K562 (cell line): ENCODE measurements around the gene NAXD. TPM values are rescaled to one million over a fixed set of nuclear protein-coding genes. Genes with fewer than 3 reads are reported as not detected.

Experiments
- CBX8 ChIP-seq: fragments of 200-600 bp; sonication (generic); IDR thresholded peaks from 2 replicates; pipeline ENCODE4 v1.6.1; 2012; ENCODE audit warnings: borderline replicate concordance, mixed run types, low read depth, mild to moderate bottlenecking, moderate library complexity, mixed read lengths, low read length, control low read depth, inconsistent platforms; ENCODE audit not compliant: poor library complexity, severe bottlenecking; ENCODE audit errors: extremely low read depth
- CCNT2 ChIP-seq: IDR thresholded peaks from 2 replicates; pipeline ENCODE4 v1.6.1; 2011; ENCODE audit warnings: borderline replicate concordance, low read depth, mild to moderate bottlenecking, moderate library complexity, mixed read lengths, low read length; ENCODE audit not compliant: insufficient read length; ENCODE audit errors: extremely low read depth
- CHD1 ChIP-seq: fragments of 200-600 bp; sonication (generic); IDR thresholded peaks from one replicate; pipeline ENCODE4 v1.6.1; 2012; ENCODE audit warnings: mild to moderate bottlenecking, moderate library complexity, low read length, inconsistent platforms
- FOXJ2 ChIP-seq: fragments of 200-800 bp; sonication (Bioruptor generic); IDR thresholded peaks from 2 replicates; pipeline ENCODE4 v1.6.1; 2016; ENCODE audit warnings: missing genetic modification characterization, missing compliant biosample characterization
- GATAD2B ChIP-seq: fragments of 450-650 bp; IDR thresholded peaks from 2 replicates; pipeline ENCODE4 v1.6.1; 2017; ENCODE audit warnings: mild to moderate bottlenecking, borderline replicate concordance
- HMG20B ChIP-seq: fragments of 250-450 bp; sonication (Bioruptor Pico); IDR thresholded peaks from 2 replicates; pipeline ENCODE4 v1.5.0; 2021; ENCODE audit warnings: mild to moderate bottlenecking
- HNRNPH1 ChIP-seq: fragments of 200-400 bp; formaldehyde crosslinking; optimal IDR thresholded peaks from 2 replicates; pipeline ENCODE3; 2017; ENCODE audit warnings: low read depth, mild to moderate bottlenecking, low read length, moderate library complexity
- MAFF ChIP-seq: IDR thresholded peaks from 2 replicates; pipeline ENCODE4 v1.6.1; 2012; ENCODE audit warnings: low read length, improper control_type of control experiment
- MAFG ChIP-seq: fragments of 450-650 bp; conservative IDR thresholded peaks from 2 replicates; pipeline ENCODE4 v1.6.1; 2016; ENCODE audit warnings: missing genetic modification characterization, missing compliant biosample characterization
- MAFK ChIP-seq: IDR thresholded peaks from 2 replicates; pipeline ENCODE4 v1.6.1; 2011; ENCODE audit warnings: low read length, improper control_type of control experiment
- NR1H2 ChIP-seq: sonication (generic); formaldehyde crosslinking; IDR thresholded peaks from 2 replicates; pipeline ENCODE4 v1.4.0; 2020; ENCODE audit warnings: mild to moderate bottlenecking, missing genetic modification reagents
- PPARD ChIP-seq: fragments of 250-450 bp; sonication (Bioruptor Pico); IDR thresholded peaks from 2 replicates; pipeline ENCODE4 v1.8.0; 2022; ENCODE audit warnings: inconsistent platforms, mild to moderate bottlenecking, moderate library complexity
- PYGO2 ChIP-seq: fragments of 450-650 bp; IDR thresholded peaks from 2 replicates; pipeline ENCODE4 v1.6.1; 2016; ENCODE audit warnings: mild to moderate bottlenecking, missing genetic modification characterization, moderate library complexity, missing compliant biosample characterization
- SIRT6 ChIP-seq: IDR thresholded peaks from one replicate; pipeline ENCODE4 v1.6.1; 2012; ENCODE audit warnings: low read depth, mild to moderate bottlenecking, control low read depth, inconsistent platforms, low read length, moderate library complexity
- TAF7 ChIP-seq: fragments of 450-650 bp; IDR thresholded peaks from 2 replicates; pipeline ENCODE4 v1.6.1; 2016; ENCODE audit warnings: missing genetic modification characterization, missing compliant biosample characterization
- TAF9B ChIP-seq: fragments of 450-650 bp; IDR thresholded peaks from 2 replicates; pipeline ENCODE4 v1.6.1; 2018; ENCODE audit warnings: mild to moderate bottlenecking; ENCODE audit not compliant: partially characterized antibody
- ZNF165 ChIP-seq: fragments of 250-450 bp; sonication (Bioruptor Pico); IDR thresholded peaks from 2 replicates; pipeline ENCODE4 v1.4.0; 2020; ENCODE audit warnings: borderline replicate concordance
- ZNF3 ChIP-seq: fragments of 250-450 bp; sonication (Bioruptor Pico); IDR thresholded peaks from 2 replicates; pipeline ENCODE4 v1.5.0; 2021; ENCODE audit warnings: mild to moderate bottlenecking, moderate library complexity
- ZNF507 ChIP-seq: conservative IDR thresholded peaks from 2 replicates; pipeline ENCODE4 v1.6.1; 2017; ENCODE audit warnings: missing genetic modification characterization, missing compliant biosample characterization
- polyA plus RNA-seq, 8 experiments: library from polyadenylated mRNA; depleted of rRNA in 4 of 8; stranded (reverse) in 5 of 8; unstranded in 3 of 8; fragments of >200 nt; fragmentation: Nextera tagmentation in 2 of 8; fragmentation: Illumina TruSeq in 1 of 8; extraction: Ambion mirVana in 2 of 8; extraction: Trizol in 1 of 8; gene quantifications; 2 replicates each; pipeline versions ENCODE4 v1.2.1 to v1.2.3, GENCODE V29; 2011 to 2014; ENCODE audit warnings: inconsistent platforms in 1 of 8, missing spikeins in 1 of 8
- total RNA-seq, 7 experiments: library from RNA; depleted of rRNA in 6 of 7; stranded (reverse); fragments of >200 nt in 6 of 7; fragmentation: Illumina TruSeq in 2 of 7; extraction: Trizol in 2 of 7; gene quantifications; 2 replicates each; pipeline versions ENCODE4 v1.2.1 to v1.2.3, GENCODE V29; 2011 to 2021; ENCODE audit warnings: low replicate concordance in 1 of 7
- TF ChIP-seq, protein P1 (sequence below): fragments of 450-650 bp; IDR thresholded peaks from 2 replicates; pipeline ENCODE4 v1.6.1; 2018; ENCODE audit not compliant: partially characterized antibody
- TF ChIP-seq, protein P2 (sequence below): sonication (generic); formaldehyde crosslinking; IDR thresholded peaks from 2 replicates; pipeline ENCODE4 v1.8.1; 2023; ENCODE audit warnings: missing genetic modification reagents, mild to moderate bottlenecking, borderline replicate concordance

Gene NAXD
- total and polyA plus RNA-seq, 9 of the 15 experiments (the other 6 are each of a cell fraction or from before 2014, with no cell fraction given), result 0.59 to 20.6 (median 13.0) TPM

DNA sequence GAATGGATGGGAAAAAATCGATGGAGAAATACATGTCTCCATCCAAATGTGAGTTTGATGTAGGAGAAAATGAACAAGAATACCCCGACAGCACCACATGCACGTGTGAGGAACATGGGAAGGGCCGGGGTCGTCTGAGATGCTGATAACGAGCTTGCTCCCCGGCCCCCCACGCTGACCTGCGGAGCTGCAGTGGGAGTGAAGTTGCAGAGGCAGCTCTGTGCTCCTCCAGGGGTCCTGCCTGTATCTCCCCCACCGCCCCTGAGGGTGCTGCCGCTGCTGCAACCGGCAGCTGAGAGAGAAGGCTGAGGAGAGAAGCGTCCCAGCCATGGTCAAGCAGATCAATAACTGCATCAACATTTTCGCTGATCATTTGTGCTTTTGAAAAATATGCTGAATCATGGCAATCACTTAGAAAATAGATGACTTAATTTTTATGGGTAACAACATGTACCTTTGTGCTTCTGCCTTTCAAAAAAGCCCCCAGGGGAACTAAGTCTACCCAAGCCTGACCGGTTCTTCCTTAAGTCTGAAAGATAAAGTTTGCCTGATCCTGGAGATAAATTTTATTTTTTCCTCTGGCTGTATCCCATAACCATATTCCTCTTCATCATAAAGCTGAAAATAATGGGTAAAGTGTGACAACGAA, 18.2 kb upstream of the NAXD start (continued):
- no peak for TF ChIP-seq SIRT6
- no peak for TF ChIP-seq TAF9B
- TF ChIP-seq NR1H2 (CRISPR knock-in tag), result no peak
- no peak for TF ChIP-seq CCNT2
- TF ChIP-seq ZNF165 (CRISPR knock-in tag), result no peak
- TF ChIP-seq PPARD (CRISPR knock-in tag), result no peak
- TF ChIP-seq MAFG (tag), result peak; percentile 84
- TF ChIP-seq FOXJ2, result no peak
- TF ChIP-seq TAF7, result no peak
- no peak for TF ChIP-seq HMG20B (CRISPR knock-in tag)
- TF ChIP-seq, protein P1, sequence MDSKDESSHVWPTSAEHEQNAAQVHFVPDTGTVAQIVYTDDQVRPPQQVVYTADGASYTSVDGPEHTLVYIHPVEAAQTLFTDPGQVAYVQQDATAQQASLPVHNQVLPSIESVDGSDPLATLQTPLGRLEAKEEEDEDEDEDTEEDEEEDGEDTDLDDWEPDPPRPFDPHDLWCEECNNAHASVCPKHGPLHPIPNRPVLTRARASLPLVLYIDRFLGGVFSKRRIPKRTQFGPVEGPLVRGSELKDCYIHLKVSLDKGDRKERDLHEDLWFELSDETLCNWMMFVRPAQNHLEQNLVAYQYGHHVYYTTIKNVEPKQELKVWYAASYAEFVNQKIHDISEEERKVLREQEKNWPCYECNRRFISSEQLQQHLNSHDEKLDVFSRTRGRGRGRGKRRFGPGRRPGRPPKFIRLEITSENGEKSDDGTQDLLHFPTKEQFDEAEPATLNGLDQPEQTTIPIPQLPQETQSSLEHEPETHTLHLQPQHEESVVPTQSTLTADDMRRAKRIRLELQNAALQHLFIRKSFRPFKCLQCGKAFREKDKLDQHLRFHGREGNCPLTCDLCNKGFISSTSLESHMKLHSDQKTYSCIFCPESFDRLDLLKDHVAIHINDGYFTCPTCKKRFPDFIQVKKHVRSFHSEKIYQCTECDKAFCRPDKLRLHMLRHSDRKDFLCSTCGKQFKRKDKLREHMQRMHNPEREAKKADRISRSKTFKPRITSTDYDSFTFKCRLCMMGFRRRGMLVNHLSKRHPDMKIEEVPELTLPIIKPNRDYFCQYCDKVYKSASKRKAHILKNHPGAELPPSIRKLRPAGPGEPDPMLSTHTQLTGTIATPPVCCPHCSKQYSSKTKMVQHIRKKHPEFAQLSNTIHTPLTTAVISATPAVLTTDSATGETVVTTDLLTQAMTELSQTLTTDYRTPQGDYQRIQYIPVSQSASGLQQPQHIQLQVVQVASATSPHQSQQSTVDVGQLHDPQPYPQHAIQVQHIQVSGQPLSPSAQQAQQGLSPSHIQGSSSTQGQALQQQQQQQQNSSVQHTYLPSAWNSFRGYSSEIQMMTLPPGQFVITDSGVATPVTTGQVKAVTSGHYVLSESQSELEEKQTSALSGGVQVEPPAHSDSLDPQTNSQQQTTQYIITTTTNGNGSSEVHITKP, result no peak
- no peak for TF ChIP-seq ZNF507 (tag)
- no peak for TF ChIP-seq GATAD2B
- TF ChIP-seq, protein P2, sequence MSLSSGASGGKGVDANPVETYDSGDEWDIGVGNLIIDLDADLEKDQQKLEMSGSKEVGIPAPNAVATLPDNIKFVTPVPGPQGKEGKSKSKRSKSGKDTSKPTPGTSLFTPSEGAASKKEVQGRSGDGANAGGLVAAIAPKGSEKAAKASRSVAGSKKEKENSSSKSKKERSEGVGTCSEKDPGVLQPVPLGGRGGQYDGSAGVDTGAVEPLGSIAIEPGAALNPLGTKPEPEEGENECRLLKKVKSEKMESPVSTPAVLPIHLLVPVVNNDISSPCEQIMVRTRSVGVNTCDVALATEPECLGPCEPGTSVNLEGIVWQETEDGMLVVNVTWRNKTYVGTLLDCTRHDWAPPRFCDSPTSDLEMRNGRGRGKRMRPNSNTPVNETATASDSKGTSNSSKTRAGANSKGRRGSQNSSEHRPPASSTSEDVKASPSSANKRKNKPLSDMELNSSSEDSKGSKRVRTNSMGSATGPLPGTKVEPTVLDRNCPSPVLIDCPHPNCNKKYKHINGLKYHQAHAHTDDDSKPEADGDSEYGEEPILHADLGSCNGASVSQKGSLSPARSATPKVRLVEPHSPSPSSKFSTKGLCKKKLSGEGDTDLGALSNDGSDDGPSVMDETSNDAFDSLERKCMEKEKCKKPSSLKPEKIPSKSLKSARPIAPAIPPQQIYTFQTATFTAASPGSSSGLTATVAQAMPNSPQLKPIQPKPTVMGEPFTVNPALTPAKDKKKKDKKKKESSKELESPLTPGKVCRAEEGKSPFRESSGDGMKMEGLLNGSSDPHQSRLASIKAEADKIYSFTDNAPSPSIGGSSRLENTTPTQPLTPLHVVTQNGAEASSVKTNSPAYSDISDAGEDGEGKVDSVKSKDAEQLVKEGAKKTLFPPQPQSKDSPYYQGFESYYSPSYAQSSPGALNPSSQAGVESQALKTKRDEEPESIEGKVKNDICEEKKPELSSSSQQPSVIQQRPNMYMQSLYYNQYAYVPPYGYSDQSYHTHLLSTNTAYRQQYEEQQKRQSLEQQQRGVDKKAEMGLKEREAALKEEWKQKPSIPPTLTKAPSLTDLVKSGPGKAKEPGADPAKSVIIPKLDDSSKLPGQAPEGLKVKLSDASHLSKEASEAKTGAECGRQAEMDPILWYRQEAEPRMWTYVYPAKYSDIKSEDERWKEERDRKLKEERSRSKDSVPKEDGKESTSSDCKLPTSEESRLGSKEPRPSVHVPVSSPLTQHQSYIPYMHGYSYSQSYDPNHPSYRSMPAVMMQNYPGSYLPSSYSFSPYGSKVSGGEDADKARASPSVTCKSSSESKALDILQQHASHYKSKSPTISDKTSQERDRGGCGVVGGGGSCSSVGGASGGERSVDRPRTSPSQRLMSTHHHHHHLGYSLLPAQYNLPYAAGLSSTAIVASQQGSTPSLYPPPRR (CRISPR knock-in tag), result no peak
- TF ChIP-seq MAFF, result peak; percentile 59
- no peak for TF ChIP-seq HNRNPH1
- no peak for TF ChIP-seq CHD1
- no peak for TF ChIP-seq ZNF3 (CRISPR knock-in tag)
- no peak for TF ChIP-seq CBX8
- no peak for TF ChIP-seq PYGO2 (tag)
- peak; percentile 50; the same call in 1 of the 2 replicates for TF ChIP-seq MAFK
